Measurements from ENCODE around the gene CDKL1.
"Not testable (repeated sequence)": the region's sequence is repeated elsewhere in the genome, so short reads cannot be mapped to it uniquely, and the experiment has no call there.

DNA sequence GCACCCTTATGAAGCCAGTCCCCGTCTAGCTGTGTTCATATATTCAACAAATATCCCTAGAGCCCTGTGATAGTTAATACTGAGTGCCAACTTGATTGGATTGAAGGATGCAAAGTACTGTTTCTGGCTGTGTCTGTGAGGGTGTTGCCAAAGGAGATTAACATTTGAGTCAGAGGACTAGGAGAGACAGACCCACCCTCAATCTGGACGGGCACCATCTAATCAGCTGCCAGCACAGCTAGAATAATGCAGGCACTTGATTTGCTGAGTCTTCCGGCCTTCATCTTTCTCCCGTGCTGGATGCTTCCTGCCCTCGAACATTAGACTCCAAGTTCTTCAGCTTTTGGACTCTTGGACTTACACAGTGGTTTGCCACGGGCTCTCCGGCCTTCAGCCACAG, 31.1 kb downstream of the CDKL1 start:
- TF ChIP-seq, protein P1, sequence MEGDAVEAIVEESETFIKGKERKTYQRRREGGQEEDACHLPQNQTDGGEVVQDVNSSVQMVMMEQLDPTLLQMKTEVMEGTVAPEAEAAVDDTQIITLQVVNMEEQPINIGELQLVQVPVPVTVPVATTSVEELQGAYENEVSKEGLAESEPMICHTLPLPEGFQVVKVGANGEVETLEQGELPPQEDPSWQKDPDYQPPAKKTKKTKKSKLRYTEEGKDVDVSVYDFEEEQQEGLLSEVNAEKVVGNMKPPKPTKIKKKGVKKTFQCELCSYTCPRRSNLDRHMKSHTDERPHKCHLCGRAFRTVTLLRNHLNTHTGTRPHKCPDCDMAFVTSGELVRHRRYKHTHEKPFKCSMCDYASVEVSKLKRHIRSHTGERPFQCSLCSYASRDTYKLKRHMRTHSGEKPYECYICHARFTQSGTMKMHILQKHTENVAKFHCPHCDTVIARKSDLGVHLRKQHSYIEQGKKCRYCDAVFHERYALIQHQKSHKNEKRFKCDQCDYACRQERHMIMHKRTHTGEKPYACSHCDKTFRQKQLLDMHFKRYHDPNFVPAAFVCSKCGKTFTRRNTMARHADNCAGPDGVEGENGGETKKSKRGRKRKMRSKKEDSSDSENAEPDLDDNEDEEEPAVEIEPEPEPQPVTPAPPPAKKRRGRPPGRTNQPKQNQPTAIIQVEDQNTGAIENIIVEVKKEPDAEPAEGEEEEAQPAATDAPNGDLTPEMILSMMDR (IDR thresholded peaks at IDR 0.05), result not testable (repeated sequence)
- TF ChIP-seq EZH2 (IDR thresholded peaks at IDR 0.05; ENCODE audit: borderline replicate concordance, insufficient read depth, low read depth, low read length, poor library complexity, severe bottlenecking), result not testable (repeated sequence)
